Neural crest cell (in vitro differentiated cells): ENCODE data around the gene CUL1. TPM values are rescaled to one million over a fixed set of nuclear protein-coding genes. Genes with fewer than 3 reads are reported as not detected.

ENCODE experiments used
- DNase-seq: peaks from one replicate; pipeline ENCODE4 v3.0.0; 2021; ENCODE audit warnings: low read depth, mixed read lengths, low spot score
- H3K27ac Mint-ChIP-seq: one replicate; pipeline ENCODE4 v1.8.0; 2021; ENCODE audit warnings: mild to moderate bottlenecking, mixed read lengths; ENCODE audit not compliant: unreplicated experiment
- H3K27me3 Mint-ChIP-seq: 2 replicates; pipeline ENCODE4 v1.8.0; 2021; ENCODE audit warnings: low read depth, mild to moderate bottlenecking, mixed read lengths
- H3K36me3 Mint-ChIP-seq: 2 replicates; pipeline ENCODE4 v1.8.0; 2021; ENCODE audit warnings: low read depth, mild to moderate bottlenecking, mixed read lengths
- H3K4me1 Mint-ChIP-seq: 2 replicates; pipeline ENCODE4 v1.8.0; 2021; ENCODE audit warnings: mixed read lengths
- H3K4me3 Mint-ChIP-seq: one replicate; pipeline ENCODE4 v1.8.0; 2021; ENCODE audit warnings: mild to moderate bottlenecking, mixed read lengths
- H3K9me3 Mint-ChIP-seq: 2 replicates; pipeline ENCODE4 v1.8.0; 2021; ENCODE audit warnings: mixed read lengths
- CTCF ChIP-seq: fragments of 200-600 bp; sonication (generic); conservative IDR thresholded peaks from 2 replicates; pipeline ENCODE4 v1.5.0; 2021; ENCODE audit warnings: antibody characterized with exemption, mild to moderate bottlenecking
- total RNA-seq: library from RNA; stranded (reverse); gene quantifications from 2 replicates; pipeline ENCODE4 v1.2.1, GENCODE V29; 2021

Gene CUL1
- total RNA-seq, 1 donor from 2014 or later: 70.0 TPM

- TF ChIP-seq CTCF: no peak
- peaks cover 2% of the 10 kb centered on the region for H3K9me3 Mint-ChIP-seq
- H3K27ac Mint-ChIP-seq: no peak overlapping the region
- H3K4me1 Mint-ChIP-seq: no peaks in the 10 kb centered on the region
- no peak overlapping the region for H3K4me3 Mint-ChIP-seq
- no peaks in the 10 kb centered on the region for H3K27me3 Mint-ChIP-seq
- no peaks in the 10 kb centered on the region for H3K36me3 Mint-ChIP-seq
- no peak for DNase-seq
These were observed 36.1 kb upstream of the CUL1 start for GRCh38 chr7:148662646-148663045.

- Mint-ChIP-seq H3K4me3 (no peak overlapping the region), H3K27ac (no peak overlapping the region), H3K9me3 (peaks cover 2% of the 10 kb centered on the region), H3K4me1 (no peaks in the 10 kb centered on the region), H3K27me3 (no peaks in the 10 kb centered on the region), H3K36me3 (no peaks in the 10 kb centered on the region)
- no peak for TF ChIP-seq CTCF
- DNase-seq: no peak
These were observed 34.4 kb upstream of the CUL1 start for GRCh38 chr7:148664324-148664723.

GRCh38 chr7:148665221-148665620, 33.5 kb upstream of the CUL1 start:
- Mint-ChIP-seq H3K36me3 (no peaks in the 10 kb centered on the region), H3K4me1 (no peaks in the 10 kb centered on the region), H3K27me3 (no peaks in the 10 kb centered on the region), H3K4me3 (no peak overlapping the region), H3K27ac (no peak overlapping the region), H3K9me3 (peaks cover 2% of the 10 kb centered on the region)
- no peak for DNase-seq
- TF ChIP-seq CTCF: no peak

GRCh38 chr7:148669927-148670326, 28.8 kb upstream of the CUL1 start:
- no peaks in the 10 kb centered on the region for H3K36me3 Mint-ChIP-seq
- no peaks in the 10 kb centered on the region for H3K4me1 Mint-ChIP-seq
- no peaks in the 10 kb centered on the region for H3K27me3 Mint-ChIP-seq
- peaks cover 5% of the 10 kb centered on the region for H3K9me3 Mint-ChIP-seq
- TF ChIP-seq CTCF: no peak
- DNase-seq: no peak
- no peak overlapping the region for H3K4me3 Mint-ChIP-seq
- no peak overlapping the region for H3K27ac Mint-ChIP-seq

- Mint-ChIP-seq H3K27ac (no peak overlapping the region), H3K4me1 (no peaks in the 10 kb centered on the region), H3K36me3 (no peaks in the 10 kb centered on the region), H3K4me3 (no peak overlapping the region), H3K27me3 (no peaks in the 10 kb centered on the region), H3K9me3 (peaks cover 5% of the 10 kb centered on the region)
- no peak for TF ChIP-seq CTCF
- no peak for DNase-seq
These were observed 28.3 kb upstream of the CUL1 start for GRCh38 chr7:148670374-148670773.

- TF ChIP-seq CTCF: no peak
- DNase-seq: no peak
- Mint-ChIP-seq H3K27me3 (no peaks in the 10 kb centered on the region), H3K27ac (no peak overlapping the region), H3K9me3 (peaks cover 5% of the 10 kb centered on the region), H3K36me3 (no peaks in the 10 kb centered on the region), H3K4me1 (no peaks in the 10 kb centered on the region), H3K4me3 (no peak overlapping the region)
These were observed 27.9 kb upstream of the CUL1 start for GRCh38 chr7:148670807-148671206.
